ENCODE results near the gene SLC6A17.

SLC6A17 gene

DNA sequence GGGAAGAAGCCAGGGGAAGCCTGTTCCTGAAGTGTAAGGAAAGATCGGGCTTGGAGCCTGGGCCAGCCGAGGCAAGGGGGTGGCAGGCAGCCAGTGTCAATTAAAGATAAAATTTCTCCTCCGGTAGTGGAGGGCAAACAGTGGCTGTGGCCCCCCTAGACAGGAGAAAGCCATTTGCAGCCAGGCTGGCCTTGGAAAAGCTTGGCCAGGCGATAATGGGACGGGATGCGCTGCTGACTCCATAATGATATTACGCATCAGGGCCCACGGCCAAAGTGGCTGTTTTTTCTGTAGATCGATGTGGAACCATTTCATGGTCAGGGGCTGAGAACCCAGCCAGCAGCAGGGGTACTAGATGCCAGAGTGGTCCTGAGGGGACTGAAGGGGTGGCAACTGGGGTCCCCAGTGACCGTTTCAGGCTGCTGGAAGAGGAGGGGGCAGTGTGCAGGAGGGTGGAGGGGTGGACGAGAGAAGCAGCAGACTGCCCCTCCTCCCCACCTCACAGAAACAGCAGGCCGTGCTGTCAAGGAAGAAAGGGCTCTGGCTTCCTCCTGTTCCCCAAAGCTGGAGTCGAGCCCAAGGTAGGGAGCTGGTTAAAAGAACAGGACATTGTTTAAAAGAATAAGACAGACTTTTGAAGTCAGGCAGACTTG lies 85.0 kb downstream of the SLC6A17 start:
- TF ChIP-seq, protein P1, sequence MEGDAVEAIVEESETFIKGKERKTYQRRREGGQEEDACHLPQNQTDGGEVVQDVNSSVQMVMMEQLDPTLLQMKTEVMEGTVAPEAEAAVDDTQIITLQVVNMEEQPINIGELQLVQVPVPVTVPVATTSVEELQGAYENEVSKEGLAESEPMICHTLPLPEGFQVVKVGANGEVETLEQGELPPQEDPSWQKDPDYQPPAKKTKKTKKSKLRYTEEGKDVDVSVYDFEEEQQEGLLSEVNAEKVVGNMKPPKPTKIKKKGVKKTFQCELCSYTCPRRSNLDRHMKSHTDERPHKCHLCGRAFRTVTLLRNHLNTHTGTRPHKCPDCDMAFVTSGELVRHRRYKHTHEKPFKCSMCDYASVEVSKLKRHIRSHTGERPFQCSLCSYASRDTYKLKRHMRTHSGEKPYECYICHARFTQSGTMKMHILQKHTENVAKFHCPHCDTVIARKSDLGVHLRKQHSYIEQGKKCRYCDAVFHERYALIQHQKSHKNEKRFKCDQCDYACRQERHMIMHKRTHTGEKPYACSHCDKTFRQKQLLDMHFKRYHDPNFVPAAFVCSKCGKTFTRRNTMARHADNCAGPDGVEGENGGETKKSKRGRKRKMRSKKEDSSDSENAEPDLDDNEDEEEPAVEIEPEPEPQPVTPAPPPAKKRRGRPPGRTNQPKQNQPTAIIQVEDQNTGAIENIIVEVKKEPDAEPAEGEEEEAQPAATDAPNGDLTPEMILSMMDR (IDR thresholded peaks at IDR 0.05; ENCODE audit: insufficient read depth, low read length, missing control alignments) = no peak

DNA sequence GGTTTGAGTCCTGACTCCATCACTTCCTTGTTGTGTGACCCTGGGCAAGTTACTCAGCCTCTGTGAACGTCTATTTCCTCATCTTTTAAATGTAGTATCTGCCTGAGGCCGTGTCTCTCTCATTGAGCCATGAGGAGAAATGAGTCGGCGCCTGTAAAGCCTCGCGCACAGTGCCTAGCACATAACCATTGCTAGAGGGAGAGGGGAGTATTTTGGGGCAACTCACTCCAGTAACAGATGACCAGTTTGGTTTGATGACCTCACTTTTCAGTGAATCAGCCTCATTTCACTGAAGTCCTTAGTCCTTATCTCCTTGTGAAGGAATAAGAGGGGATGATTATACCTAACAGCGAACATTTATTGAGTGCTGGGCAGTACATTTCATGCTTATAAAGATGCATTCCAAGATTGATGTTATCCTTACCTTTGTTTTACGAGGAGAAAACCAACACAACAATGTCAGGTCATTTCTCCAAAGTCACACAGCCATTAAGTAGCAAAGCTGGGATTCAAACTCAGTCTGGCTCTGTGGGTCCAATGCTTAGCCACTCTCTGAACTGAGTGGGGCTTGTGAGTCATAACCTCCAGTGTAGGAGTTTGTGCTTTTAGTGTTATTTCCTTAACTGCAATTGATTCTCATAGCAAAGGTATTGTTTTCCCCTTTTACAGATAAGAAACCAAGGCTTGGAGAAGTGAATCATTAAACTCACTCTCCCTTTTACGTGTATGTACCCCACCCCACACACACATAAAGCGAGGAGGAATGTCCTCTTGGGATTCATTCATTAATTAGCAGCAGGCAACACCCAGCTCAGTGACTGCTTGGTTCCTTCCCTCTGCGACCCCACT lies 85.8 kb downstream of the SLC6A17 start:
- TF ChIP-seq, protein P1 (IDR thresholded peaks at IDR 0.05; ENCODE audit: insufficient read depth, low read length, missing control alignments) = no peak
- DNase-seq (ENCODE audit: low read depth, low spot score) = peak; percentile 28
- POLR2A ChIA-PET = no interaction called here
- CTCF ChIA-PET = interaction anchor here (1.4 to 4.4 kb wide), 2 partner anchors 28 to 76 kb away, joined by 6 to 25 read pairs; no protein-coding TSS in a partner anchor
- no peak overlapping the region for H3K4me3 ChIP-seq (ENCODE audit: low read depth, low read length)

More for the DNA sequence above, 85.0 kb downstream of the SLC6A17 start:
- no peak overlapping the region for H3K4me3 ChIP-seq (ENCODE audit: low read depth, low read length)
- DNase-seq (ENCODE audit: low read depth, low spot score) = no peak
- POLR2A ChIA-PET = no interaction called here
- CTCF ChIA-PET = interaction anchor here (1.1 to 4.4 kb wide), 2 partner anchors 27 to 32 kb away, joined by 4 to 25 read pairs; no protein-coding TSS in a partner anchor

DNA sequence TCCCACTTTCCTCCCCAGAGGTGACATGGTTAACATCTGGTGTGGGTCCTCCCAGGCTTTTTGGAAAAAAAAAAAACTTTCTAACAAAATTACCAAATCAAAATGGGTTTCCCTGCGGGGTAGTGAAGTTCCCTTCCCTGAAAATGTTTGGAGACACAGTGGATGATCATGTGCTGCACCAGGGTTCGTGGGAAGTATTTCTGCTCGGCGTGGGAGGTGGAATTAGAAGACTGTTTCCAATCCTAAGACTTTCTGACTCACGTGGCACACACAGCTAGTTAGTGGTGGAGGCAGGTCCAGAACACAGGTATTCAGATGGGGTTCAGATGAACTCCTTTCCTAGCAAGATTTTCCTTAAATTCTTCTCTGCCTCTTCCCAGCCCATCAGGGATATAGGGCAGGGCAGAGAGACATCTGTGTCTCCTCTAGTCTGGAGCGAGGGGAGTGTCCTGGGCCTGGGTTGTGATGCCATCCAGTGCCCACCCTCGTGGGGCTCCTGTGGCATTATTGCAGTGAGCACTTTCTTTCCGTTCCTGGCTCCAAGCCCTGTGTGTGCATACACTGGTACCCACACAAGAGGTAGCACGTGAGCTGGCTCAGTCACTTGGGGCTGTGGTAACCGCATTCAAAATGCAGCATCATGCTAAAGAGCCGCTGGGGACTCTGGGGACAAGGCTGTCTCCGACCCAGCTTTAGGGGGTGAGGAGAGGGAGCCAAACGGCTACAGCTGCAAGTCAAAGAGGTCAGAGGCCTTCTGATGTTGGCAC lies 87.3 kb downstream of the SLC6A17 start:
- TF ChIP-seq, protein P1 (IDR thresholded peaks at IDR 0.05; ENCODE audit: insufficient read depth, low read length, missing control alignments) = no peak
- no peak overlapping the region for H3K4me3 ChIP-seq (ENCODE audit: low read depth, low read length)
- DNase-seq (ENCODE audit: low read depth, low spot score) = no peak
- POLR2A ChIA-PET = no interaction called here
- CTCF ChIA-PET = interaction anchor here (1.4 to 4.4 kb wide), 3 partner anchors 29 to 75 kb away, joined by 6 to 25 read pairs (median 18); no protein-coding TSS in a partner anchor

DNA sequence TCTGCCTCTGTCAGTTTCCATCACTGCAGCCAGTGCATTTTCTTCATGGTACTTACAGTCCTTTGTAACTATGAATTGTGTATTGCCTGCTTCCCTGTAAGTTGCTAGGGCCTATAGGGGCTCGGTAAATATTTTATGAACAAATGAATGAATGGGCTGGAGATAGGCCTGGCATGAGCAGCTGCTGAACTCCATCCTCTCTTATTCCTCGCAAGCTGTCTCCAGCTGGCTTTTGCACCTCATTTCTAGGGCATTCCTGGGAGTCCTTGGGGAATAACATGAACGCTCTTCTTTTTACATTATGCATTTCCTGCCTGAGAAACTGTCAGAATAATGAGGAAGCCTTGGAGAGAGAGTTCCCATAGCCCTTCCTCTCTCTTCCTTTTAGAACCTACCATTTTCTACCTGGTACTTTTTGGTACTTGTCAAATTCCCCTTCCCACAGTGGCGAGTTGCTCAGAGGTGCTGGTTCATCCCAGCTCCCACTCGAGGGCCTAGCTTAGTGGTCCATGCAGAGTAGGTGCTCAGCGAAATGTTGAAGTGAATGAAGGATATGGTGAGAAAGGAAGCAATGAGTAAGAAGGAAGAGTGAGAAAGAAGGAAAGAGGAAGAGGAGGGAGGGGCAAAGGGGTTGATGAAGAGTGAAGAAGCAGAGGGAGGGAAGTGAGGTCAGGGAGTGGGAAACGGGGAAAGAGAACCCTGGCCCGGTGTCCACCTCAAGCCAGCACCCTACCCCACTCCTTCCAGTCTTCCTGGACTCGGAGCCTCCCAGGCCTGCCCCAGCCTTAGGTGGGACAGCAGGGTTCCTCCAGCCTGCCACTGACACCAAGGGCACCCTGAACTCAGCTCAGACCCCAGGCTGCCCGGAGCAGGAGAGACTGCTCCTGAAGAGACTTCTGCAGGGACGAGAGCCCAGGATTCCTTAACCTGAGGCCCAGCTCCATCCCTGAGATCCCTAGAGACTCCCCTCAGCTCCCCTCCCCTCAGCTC lies 89.4 kb downstream of the SLC6A17 start:
- TF ChIP-seq, protein P1 (IDR thresholded peaks at IDR 0.05; ENCODE audit: insufficient read depth, low read length, missing control alignments) = no peak
- ChIA-PET POLR2A (no interaction called here), CTCF (interaction anchor here (1.3 to 4.1 kb wide), 6 partner anchors 10 to 78 kb away, joined by 3 to 18 read pairs (median 4); no protein-coding TSS in a partner anchor)
- no peak overlapping the region for H3K4me3 ChIP-seq (ENCODE audit: low read depth, low read length)
- peak; percentile 24 for DNase-seq (ENCODE audit: low read depth, low spot score)

DNA sequence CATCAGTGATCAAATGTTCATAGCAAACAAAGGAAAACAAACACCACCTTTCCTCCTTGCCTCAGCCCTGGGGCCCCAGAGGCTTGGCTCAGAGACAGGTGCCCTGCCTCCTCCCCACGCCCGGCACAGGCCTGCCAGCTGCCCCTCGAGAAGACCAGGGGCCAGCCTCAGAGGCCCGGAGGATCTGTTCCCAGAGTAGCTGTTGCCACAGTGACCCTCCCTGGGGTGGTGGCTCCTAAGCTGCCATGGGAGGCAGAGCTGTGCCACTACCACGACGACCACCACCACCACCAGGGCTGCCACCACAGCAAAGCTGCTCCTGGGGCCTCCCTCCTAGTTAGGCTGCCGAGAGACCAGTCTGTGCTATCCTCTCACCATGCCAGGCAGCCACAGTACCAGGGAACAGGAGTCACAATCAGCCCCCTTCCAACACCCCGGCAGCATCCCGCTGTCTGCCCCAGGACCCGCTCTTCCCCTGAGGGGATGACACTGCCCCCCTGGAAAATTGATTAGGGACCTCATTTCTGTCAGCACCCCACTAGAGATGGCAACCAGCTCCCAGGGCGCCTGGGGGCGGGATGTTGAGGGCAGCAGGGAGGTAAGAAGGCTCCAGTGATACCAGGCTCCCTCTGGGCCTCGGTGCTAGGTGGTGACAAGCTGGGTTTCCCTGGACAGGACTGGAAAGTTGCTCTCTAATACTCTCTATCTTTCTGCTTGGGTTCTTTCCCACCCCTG lies 90.3 kb downstream of the SLC6A17 start:
- H3K4me3 ChIP-seq (ENCODE audit: low read depth, low read length) = no peak overlapping the region
- TF ChIP-seq, protein P1 (IDR thresholded peaks at IDR 0.05; ENCODE audit: insufficient read depth, low read length, missing control alignments) = no peak
- ChIA-PET CTCF (interaction anchor here (1.5 to 4.1 kb wide), 2 partner anchors 32 to 44 kb away, joined by 3 to 18 read pairs; no protein-coding TSS in a partner anchor), POLR2A (no interaction called here)
- DNase-seq (ENCODE audit: low read depth, low spot score) = no peak
